PC-9 (cell line): ENCODE measurements around the gene CCDC78.

Experiments used
- EZH2 ChIP-seq: fragments of 200-600 bp; sonication (generic); IDR thresholded peaks from 2 replicates; pipeline ENCODE4 v1.8.0; 2017; ENCODE audit warnings: antibody characterized with exemption, low read depth
- TF ChIP-seq, protein P1 (sequence below): fragments of 200-600 bp; sonication (generic); conservative IDR thresholded peaks from 2 replicates; pipeline ENCODE4 v1.6.1; 2017; ENCODE audit warnings: mixed run types, antibody characterized with exemption, mild to moderate bottlenecking, moderate library complexity

DNA sequence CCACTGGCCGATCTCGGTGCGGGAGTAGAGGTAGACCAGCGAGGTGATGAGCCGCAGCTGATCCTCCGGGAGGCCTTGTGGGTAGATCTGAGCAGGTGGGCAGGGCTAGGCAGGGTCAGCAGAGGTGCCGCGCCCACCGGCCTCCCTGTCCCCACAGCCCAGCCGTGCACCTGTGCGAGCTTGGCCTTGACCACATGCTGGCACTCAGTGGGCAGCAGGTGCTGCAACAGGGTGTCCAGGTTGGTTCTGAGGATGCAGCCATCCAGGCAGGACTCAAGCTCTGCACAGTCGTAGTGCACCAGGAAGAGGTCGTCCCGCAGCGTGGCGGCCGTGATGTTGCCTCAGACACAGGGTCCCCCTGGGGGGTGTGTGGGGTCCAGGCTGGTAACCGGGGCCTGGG, 46.7 kb upstream of the CCDC78 start:
- TF ChIP-seq, protein P1, sequence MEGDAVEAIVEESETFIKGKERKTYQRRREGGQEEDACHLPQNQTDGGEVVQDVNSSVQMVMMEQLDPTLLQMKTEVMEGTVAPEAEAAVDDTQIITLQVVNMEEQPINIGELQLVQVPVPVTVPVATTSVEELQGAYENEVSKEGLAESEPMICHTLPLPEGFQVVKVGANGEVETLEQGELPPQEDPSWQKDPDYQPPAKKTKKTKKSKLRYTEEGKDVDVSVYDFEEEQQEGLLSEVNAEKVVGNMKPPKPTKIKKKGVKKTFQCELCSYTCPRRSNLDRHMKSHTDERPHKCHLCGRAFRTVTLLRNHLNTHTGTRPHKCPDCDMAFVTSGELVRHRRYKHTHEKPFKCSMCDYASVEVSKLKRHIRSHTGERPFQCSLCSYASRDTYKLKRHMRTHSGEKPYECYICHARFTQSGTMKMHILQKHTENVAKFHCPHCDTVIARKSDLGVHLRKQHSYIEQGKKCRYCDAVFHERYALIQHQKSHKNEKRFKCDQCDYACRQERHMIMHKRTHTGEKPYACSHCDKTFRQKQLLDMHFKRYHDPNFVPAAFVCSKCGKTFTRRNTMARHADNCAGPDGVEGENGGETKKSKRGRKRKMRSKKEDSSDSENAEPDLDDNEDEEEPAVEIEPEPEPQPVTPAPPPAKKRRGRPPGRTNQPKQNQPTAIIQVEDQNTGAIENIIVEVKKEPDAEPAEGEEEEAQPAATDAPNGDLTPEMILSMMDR: no peak
- TF ChIP-seq EZH2: no peak
